ENCODE results near the gene ELOVL6. TPM values are rescaled to one million over a fixed set of nuclear protein-coding genes. Genes with fewer than 3 reads are reported as not detected.

Gene ELOVL6
- total and polyA plus RNA-seq, 10 of the 15 experiments (the other 5 are each of a cell fraction or from before 2014, with no cell fraction given), result 3.9 to 33.5 (median 8.1) TPM

GRCh38 chr4:110099638-110100037 lies 98.8 kb downstream of the ELOVL6 start:
- no TSS peak for BruUV-seq (replicated peaks)
- RAD21 ChIA-PET (ENCODE audit: unreplicated experiment), result no interaction called here
- DNase-seq (ENCODE audit: low read depth, low spot score), result no peak

More at GRCh38 chr4:110099638-110100037, 98.8 kb downstream of the ELOVL6 start:
- ChIA-PET CTCF (no interaction called here), SMC1A (ENCODE audit: uncharacterized antibody, unreplicated experiment) (no interaction called here), POLR2A (no interaction called here)
- intact Hi-C loops (cut with micrococcal nuclease; ENCODE audit: unreplicated experiment), result no loop called here
- Histone ChIP-seq H3K4me3 (no peak overlapping the region), H3K79me2 (ENCODE audit: control insufficient read depth, insufficient read depth, low read length) (no peaks in the 10 kb centered on the region), H3K36me3 (ENCODE audit: control insufficient read depth in 2 of 2, insufficient read depth in 2 of 2, low read length in 1 of 2) (no peaks in the 10 kb centered on the region), H2AFZ (ENCODE audit: control insufficient read depth, low read depth, low read length) (no peak overlapping the region), H3K9ac (ENCODE audit: control insufficient read depth, insufficient read depth, low read length) (no peak overlapping the region), H3K27ac (ENCODE audit: control insufficient read depth, insufficient read depth) (no peak overlapping the region), H3K4me2 (ENCODE audit: control insufficient read depth, insufficient read depth) (no peak overlapping the region), H3K4me1 (ENCODE audit: control insufficient read depth, insufficient read depth, low read length) (no peaks in the 10 kb centered on the region), H3K27me3 (replicated peaks in 1 of 2; ENCODE audit: control insufficient read depth in 2 of 2, insufficient read depth in 2 of 2, low read length in 1 of 2) (no peaks in the 10 kb centered on the region), H4K20me1 (ENCODE audit: control insufficient read depth, insufficient read depth) (no peaks in the 10 kb centered on the region), H3K9me3 (replicated peaks; ENCODE audit: control insufficient read depth, insufficient read depth, low read length) (no peaks in the 10 kb centered on the region)
- FAIRE-seq, result no peak
- in situ Hi-C loops (cut with MboI), result no loop called here
- TF ChIP-seq STAT3 (IDR thresholded peaks at IDR 0.05; ENCODE audit: low read depth, low read length) (no peak), POU2F2 (IDR thresholded peaks at IDR 0.05; ENCODE audit: borderline replicate concordance, low read depth, low read length) (no peak), ETV6 (conservative IDR thresholded peaks at IDR 0.05 in 1 of 2, IDR thresholded peaks at IDR 0.05 in 1 of 2; ENCODE audit: borderline replicate concordance in 1 of 2, low read depth in 1 of 2) (no peak), MYC (IDR thresholded peaks at IDR 0.05; ENCODE audit: insufficient read depth, insufficient read length, insufficient replicate concordance, low read length, severe bottlenecking) (no peak), MYB (IDR thresholded peaks at IDR 0.05; ENCODE audit: borderline replicate concordance, low read depth, low read length) (no peak), SIX5 (IDR thresholded peaks at IDR 0.05; ENCODE audit: low read depth, low read length, severe bottlenecking) (no peak), ATF2 (IDR thresholded peaks at IDR 0.05; ENCODE audit: low read length) (no peak), PBX3 (IDR thresholded peaks at IDR 0.05; ENCODE audit: insufficient replicate concordance, low read depth, low read length) (no peak), NFYB (IDR thresholded peaks at IDR 0.05; ENCODE audit: insufficient read depth, low read depth, low read length) (no peak), GATAD2B (conservative IDR thresholded peaks at IDR 0.05; ENCODE audit: low read depth) (no peak), PAX8 (IDR thresholded peaks at IDR 0.05) (no peak), SRF (IDR thresholded peaks at IDR 0.05; ENCODE audit: low read depth in 2 of 2, low read length in 2 of 2) (no peak)
- no peak for ATAC-seq
